ENCODE data around the gene NHLRC4.
"Not testable (repeated sequence)": the region's sequence is repeated elsewhere in the genome, so short reads cannot be mapped to it uniquely, and the experiment has no call there.

The NHLRC4 gene

DNA sequence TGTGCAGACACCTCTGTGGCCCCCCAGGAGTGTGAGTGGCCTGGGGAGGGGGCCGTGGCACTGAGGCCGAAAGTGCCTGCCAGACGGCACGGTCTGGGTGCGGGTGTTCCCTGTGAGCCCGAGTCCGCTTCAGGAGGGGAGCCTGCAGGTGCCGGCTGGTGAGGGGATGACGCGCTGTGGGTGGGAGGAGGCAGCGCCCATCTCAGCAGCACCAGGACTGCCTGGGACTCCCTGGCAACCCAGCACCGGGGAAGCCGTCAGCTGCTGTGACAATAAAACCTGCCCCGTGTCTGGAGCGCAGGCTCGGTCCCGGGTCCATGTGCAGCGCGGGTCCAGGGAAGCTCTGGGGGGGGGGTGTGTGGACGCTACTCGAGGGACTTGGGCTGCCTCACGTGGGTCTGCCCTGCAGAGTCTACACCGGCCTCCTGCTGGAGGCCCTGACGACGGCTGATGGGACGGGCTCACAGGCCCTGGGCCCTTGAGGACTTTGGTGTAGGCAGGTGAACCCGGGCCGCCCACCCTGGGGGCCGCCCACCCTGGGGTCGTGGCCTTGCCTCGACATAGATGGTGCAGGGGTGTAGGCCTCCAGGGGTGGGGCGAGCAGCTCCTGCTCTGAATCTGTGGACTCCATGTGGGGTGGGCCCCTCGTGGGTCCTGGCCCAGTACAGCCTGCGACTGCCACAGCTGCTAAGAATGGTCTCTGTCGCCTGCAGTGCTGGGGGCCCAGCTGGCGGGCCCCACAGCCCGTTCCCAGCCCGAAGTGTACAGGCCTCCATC is 17.2 kb downstream of the NHLRC4 start:
- DNase-seq (ENCODE audit: low read depth), result no peak

GRCh38 chr16:585351-585750 is 18.5 kb downstream of the NHLRC4 start:
- no peak for DNase-seq (ENCODE audit: low read depth)

DNA sequence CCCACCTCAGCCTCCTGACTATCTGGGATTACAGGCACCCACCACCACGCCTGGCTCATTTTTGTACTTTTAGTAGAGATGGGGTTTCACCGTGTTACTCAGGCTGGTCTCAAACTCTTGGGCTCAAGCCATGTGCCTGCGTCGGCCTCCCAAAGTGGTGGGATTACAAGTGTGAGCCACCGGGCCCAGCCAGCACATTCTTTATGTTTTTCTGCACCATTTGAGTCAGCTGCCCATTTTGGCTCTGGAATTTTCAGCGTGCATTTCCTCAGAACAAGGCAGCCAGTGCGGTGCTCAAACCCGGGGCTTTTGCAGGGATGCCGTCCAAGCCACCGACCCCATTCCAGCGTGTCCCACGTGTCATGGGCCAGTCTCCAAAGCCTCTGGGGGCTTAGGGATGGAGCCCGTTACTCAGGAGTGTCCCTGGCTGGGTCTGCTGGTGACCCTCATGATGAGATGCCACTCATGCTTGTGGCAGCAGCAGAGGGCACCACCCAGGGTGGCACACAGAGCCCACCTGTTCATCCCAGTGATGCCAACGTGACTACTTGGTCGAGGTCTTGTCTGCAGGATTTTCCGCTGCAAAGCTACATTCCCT is 19.3 kb downstream of the NHLRC4 start:
- no peak for DNase-seq (ENCODE audit: low read depth)

- DNase-seq (ENCODE audit: low read depth), result no peak
Measured at GRCh38 chr16:586645-587590, 20.1 kb downstream of the NHLRC4 start.

- peak; percentile 56 for DNase-seq (ENCODE audit: low read depth)
Measured at GRCh38 chr16:588639-588888, 21.8 kb downstream of the NHLRC4 start.

GRCh38 chr16:588889-589657 is 22.3 kb downstream of the NHLRC4 start:
- peak; percentile 98 for DNase-seq (ENCODE audit: low read depth)

DNA sequence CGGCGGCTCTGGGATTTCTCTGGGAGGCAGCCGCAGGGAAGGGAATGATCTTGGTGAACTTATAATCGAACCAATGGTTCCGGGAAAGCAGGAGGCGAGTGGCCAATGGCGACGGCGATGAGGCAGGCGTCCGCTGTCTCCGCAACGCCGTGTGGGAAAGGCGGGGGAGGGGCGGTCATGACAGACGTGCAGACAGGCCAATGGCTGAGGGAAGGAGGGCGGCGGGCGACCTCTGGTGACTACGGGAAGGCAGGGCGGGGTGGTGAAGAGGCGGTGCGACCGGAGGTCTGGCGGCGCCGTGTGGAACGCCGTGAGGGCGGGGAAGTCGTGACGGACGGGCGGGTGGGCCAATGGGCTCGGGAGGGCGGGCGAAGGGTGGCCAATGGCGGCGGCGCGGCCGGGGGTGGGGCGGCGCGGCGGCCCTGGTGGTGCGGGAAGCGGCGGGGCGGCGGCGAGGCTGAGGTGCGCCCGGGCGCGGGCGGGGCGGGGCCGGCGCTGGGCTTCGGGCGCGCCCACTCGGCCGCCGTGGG is 22.9 kb downstream of the NHLRC4 start, which contains the start of gene RAB40C:
TSS of gene RAB40C (plus strand) at position 409 of the 530 bp plus-strand sequence. CDS start 226 bp downstream, outside the sequence.
- peak; percentile 99 for DNase-seq (ENCODE audit: low read depth)

- no peak for DNase-seq (ENCODE audit: low read depth)
Measured at GRCh38 chr16:590188-590814, 23.5 kb downstream of the NHLRC4 start.

GRCh38 chr16:590815-591200 is 24.0 kb downstream of the NHLRC4 start:
- DNase-seq (ENCODE audit: low read depth), result no peak

- DNase-seq (ENCODE audit: low read depth), result no peak
Measured at GRCh38 chr16:591231-591630, 24.4 kb downstream of the NHLRC4 start.

DNA sequence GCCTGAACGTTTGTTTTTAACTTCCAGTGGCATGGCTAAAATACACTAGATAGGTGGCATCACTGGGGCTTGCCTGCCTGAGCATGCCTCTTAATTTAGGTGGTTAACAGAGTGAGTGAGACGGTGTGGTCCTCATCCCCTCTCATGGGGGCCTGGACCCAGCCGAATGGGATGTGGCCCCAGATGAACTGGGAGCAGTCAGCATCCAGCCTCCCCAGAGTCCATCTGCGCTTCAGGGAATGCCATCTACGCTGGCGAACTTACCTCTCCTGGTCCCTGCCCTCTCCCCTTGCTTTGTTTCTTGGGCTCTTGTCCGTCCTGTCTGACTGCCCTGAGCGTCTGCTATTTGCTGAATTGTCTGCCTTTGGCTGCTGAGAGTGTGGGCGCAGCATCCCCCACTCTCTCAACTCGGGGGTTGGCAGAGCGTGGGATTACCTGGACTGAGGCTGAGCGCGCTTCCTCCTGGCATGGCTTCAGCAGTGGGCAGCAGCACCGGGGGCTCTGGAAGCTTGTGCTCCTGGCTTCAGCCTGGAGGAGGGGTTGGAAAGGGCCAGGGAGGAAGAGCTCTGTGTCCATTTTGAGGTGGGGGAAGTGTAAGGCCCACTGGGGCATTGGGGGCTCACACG is 25.2 kb downstream of the NHLRC4 start:
- no peak for DNase-seq (ENCODE audit: low read depth)

DNA sequence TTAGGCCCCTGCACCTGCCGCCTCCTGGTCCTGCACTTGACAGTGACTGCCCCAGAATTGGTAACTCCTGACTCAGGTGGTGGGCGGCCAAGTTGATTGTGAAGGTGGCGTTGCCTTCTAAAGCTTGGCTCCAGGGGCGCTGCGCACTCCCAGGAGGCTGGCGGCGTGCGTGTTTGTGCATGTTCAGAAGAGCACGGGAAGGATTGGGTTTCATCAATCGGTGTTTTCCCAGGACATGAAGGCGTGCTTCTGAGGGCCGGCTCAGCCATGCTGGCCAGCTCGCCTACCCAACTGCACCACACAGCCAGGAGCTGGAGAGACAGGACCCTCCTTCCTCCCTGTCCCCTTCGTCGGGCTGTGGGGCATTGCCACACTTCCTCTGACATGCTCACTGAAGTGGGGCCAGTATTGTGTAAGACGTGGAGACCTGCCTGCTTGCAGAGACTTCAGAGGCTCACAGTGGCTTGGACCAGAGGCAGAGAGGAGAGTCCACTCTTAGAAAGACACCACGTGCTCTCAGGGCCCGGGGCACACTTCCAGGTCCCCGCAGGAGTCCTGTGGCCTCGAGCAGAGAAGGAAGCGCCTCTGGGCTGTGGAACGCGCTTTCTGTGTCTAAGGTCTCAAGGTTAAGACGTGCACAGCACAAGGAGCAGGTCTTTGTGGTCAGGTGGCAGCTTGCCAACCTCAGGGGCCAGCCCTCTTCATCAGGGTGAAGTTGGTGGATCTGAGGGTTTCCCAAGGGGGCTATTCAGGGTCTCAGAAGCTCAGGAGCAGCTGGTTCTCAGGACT is 25.9 kb downstream of the NHLRC4 start:
- DNase-seq (ENCODE audit: low read depth), result no peak

DNA sequence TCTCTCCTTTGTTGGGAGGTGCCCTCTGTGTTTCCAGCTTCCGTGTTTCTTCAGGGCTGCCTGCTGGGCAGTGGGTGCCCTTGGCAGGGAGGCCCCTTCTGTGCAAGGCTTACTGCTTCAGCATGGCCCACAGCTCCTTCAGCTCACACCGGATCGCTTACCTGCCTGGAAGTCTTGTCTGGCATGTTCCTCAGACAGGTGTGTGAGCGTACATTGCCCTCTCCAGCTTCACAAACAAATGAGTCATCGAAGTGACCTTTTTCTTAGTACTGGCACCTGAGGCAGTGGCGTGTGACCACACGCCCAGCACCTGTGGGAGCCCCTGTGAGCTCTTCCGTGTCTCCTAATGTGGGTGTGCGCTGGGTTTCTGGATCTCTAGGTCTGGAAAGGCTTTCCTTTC is 26.6 kb downstream of the NHLRC4 start:
- DNase-seq (ENCODE audit: low read depth), result no peak

- DNase-seq (ENCODE audit: low read depth), result no peak
Measured at GRCh38 chr16:593807-594206, 27.0 kb downstream of the NHLRC4 start.

- DNase-seq (ENCODE audit: low read depth), result no peak
Measured at GRCh38 chr16:595094-595528, 28.3 kb downstream of the NHLRC4 start.

- DNase-seq (ENCODE audit: low read depth), result no peak
Measured at GRCh38 chr16:595942-596735, 29.3 kb downstream of the NHLRC4 start.

GRCh38 chr16:596736-597060 is 29.9 kb downstream of the NHLRC4 start:
- no peak for DNase-seq (ENCODE audit: low read depth)

GRCh38 chr16:597655-598054 is 30.9 kb downstream of the NHLRC4 start:
- not testable (repeated sequence) for DNase-seq (ENCODE audit: low read depth)

Data from activated T-helper 9 cell treated with anti-CD3 and anti-CD28 coated beads, Interleukin-2, amount 50 U/mL, for 16 hours (primary cell).